GM19395 (cell line): ENCODE measurements around the gene RGS7.
"Not testable (repeated sequence)": the region's sequence is repeated elsewhere in the genome, so short reads cannot be mapped to it uniquely, and the experiment has no call there.

ENCODE experiments used
- ATAC-seq: cut with Tn5 transposase; IDR thresholded peaks from one replicate; pipeline ENCODE4 v1.9.1; 2021; ENCODE audit warnings: mild to moderate bottlenecking, moderate library complexity; ENCODE audit not compliant: unreplicated experiment

Gene RGS7

GRCh38 chr1:241275226-241275625 is 81.8 kb downstream of the RGS7 start:
- ATAC-seq, result no peak

DNA sequence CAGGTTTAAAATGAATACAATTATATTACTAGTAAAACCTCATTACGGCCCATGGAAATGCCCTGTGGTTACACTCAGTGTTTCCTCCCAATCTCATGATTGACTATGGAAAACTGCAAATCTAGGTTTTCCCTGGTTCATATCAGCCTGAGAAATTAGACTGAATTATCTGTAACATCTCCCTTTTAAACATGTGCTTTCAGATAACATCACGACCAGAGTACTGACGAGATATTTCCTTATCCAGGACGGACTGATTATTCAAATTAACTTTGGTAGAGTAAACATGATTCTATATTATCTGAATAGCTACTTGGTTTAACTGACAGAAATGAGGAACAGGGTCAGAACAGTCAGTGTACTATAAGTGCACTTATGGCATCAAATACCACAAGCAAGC is 82.3 kb downstream of the RGS7 start:
- no peak for ATAC-seq

GRCh38 chr1:241272828-241273227 is 84.2 kb downstream of the RGS7 start:
- ATAC-seq, result no peak

DNA sequence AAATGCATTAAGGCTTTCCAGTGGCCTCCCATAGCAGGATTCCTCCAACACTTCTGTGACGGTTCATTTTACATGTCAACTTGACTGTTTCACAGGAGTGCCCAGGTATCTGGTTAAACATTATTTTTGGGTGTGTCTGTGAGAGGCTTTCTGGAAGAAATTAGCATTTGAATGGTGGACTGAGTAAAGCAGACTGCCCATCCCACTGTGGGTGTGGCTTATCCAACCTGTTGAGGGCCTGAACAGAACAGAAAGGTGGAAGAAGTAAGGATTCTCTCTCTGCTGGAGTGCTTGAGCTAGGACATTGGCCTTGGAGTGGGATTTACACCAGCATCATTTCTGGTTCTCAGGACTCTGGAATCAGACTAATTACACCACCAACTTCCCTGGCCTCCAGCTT is 85.6 kb downstream of the RGS7 start:
- no peak for ATAC-seq

DNA sequence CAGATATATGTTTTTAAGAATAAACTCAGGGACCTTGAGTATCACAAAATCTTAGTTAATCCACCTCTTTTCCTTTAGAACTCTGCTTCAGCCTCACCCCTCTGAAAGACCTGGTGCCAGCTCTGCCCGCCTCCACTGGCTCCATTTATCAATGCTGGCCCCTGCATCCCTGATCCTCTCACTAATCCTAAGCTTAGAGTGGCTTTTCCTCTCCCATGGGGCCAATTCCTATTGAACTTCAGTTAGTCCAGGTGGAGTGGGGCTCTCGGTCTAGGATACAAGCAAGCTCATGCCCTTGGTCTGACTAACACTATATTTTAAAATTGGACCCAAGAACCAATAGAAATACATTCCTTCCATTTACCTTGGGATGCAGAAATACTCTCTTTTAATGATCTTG is 87.0 kb downstream of the RGS7 start:
- ATAC-seq, result no peak

GRCh38 chr1:241269116-241269515 is 87.9 kb downstream of the RGS7 start:
- ATAC-seq, result no peak

GRCh38 chr1:241266121-241266520 is 90.9 kb downstream of the RGS7 start:
- ATAC-seq, result no peak

- ATAC-seq, result no peak
Observed at GRCh38 chr1:241265428-241265827, 91.6 kb downstream of the RGS7 start.

DNA sequence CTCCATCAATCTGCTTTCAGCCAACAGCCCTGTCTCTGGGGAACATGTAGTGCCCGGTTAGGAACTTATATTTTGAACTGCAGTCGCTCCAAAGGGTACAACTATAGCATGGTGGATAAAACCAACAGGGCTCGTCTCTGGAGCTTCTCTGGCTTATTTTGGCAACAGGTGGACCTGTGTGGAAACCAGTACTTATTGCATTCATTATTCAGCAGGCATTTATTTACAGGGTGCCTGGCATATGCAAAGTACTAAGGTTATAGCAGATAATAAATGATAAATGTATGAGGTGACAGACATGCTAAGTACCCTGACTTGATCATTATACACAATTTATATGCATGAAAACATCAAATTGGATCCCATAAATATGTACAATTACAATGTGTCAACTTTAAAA is 93.7 kb downstream of the RGS7 start:
- ATAC-seq, result no peak

DNA sequence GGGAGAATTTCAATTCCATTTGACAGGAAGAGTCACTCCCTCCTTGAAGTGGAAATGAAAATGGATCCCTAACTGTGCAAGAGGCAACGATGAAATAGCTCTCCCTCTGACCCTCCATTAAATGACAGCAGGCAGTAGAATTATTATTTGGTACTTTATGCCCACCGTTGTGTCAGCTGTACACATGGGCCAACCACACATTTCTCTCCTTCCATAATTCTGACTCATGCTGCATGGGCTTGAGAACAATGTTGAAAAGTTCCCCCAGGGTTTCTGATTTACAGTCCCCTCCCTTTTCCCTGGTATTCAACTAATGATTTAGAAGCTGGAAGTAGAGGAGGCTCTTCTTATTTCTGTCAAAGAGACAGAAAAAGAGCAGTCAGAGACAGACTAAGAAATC is 103.5 kb downstream of the RGS7 start:
- no peak for ATAC-seq

GRCh38 chr1:241250465-241250864 is 106.5 kb downstream of the RGS7 start:
- no peak for ATAC-seq

GRCh38 chr1:241240069-241240468 is 116.9 kb downstream of the RGS7 start:
- ATAC-seq, result no peak

DNA sequence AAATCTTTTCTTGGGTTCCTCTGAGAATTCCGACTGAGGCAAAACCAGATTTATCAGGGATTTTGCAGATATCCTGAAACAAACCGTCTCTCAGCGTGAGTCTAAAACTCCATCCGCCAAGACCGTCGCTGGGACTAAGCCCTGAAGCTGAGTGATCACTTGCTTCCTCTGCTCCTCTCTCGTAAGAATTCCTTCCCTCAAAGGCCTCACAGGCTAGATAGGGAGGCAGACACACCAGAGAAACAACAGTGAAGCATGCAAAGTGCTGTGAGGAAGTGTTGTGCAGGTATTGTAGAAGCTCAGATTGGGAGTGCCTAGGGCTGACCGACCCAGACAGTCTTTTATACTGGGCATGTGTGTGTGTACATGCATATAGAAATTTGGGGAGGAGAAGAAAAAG is 119.1 kb downstream of the RGS7 start:
- ATAC-seq, result no peak

GRCh38 chr1:241235256-241235897 is 121.6 kb downstream of the RGS7 start:
- no peak for ATAC-seq

DNA sequence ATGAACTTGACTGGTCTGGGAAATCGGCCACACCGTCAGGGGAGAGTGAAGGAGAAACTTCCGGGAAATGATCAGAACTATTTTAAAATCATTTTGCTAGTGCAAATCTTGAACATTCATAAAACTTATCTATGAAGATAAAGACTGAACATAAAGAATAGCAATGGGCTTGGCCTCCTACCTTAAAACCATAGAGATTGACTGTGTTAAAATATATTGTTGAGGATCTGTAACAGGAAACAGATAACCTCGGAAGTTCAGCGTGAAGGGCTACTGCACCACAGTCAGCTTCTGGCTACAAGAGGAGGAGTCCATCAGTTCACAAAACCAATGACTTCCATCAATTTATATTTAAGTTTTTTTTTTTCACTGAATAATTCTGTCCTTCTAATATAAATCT is 127.3 kb downstream of the RGS7 start:
- no peak for ATAC-seq

DNA sequence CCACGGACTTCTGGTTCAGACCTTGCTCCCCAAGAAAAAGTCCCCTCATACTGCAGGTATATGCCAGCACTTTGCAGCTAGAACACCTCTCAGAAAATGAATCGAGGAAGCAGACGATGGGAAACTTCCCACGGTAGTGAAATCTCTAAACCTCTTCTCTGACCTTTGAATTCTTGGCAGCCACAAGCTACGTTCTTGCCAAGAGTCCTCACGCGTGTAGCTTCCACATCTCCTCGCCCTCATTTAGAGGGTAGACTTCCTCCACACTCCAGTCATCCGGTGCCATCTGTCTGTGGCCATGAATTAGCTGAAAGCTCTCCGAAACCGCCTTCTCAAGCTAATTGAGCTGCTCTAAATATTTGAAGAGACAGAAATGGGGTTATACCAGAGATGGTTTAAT is 127.8 kb downstream of the RGS7 start:
- no peak for ATAC-seq

DNA sequence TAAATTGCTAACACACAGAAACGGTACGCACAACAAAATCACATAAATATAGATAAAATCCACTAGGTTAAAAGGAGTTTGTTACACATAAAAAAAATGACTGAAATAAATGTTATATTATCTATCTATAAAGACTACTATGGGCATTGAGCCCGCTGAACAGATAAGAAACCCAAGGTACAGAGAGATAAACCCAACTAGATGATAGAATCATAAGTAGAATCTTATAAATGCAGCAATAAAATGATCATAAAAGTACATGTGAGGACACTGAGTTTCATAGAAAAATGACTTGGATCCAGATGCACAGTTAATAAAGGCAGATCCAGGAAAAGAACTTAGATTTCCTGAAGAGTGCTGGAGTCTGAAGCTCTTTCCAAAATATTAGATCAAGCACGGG is 128.7 kb downstream of the RGS7 start:
- no peak for ATAC-seq

DNA sequence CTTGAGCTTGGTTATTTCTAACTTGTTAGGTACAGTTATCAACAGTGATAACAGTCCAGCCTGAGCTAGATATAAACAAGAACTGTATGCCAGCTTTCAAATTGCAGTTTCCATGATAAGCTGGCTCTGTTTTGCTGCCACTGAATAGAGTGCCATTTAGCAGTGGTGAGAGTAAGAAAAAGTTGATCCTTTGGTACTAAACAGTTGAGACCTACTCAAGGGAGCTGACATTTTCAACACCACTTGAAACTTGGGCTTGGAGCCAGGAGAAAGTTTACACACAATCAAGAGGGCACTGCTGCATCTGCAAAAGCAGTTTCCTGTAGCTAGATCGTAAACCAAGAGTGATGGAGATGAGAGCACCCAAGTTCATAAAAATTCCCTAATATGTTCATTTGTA is 131.3 kb downstream of the RGS7 start:
- ATAC-seq, result no peak

GRCh38 chr1:241224189-241224588 is 132.8 kb downstream of the RGS7 start:
- not testable (repeated sequence) for ATAC-seq

DNA sequence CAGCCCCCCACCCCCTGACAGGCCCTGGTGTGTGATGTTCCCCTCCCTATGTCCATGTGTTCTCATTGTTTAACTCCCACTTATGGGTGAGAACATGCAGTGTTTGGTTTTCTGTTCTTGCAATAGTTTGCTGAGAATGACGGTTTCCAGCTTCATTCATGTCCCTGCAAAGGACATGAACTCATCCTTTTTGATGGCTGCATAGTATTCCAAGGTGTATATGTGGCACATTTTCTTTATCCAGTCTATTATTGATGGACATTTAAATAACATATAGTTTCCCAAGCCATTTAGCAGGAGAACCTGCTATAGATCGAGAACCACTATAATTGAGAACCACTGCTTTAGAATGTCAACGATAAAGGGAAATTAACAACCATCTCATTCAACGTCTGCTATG is 134.2 kb downstream of the RGS7 start:
- ATAC-seq, result not testable (repeated sequence)

DNA sequence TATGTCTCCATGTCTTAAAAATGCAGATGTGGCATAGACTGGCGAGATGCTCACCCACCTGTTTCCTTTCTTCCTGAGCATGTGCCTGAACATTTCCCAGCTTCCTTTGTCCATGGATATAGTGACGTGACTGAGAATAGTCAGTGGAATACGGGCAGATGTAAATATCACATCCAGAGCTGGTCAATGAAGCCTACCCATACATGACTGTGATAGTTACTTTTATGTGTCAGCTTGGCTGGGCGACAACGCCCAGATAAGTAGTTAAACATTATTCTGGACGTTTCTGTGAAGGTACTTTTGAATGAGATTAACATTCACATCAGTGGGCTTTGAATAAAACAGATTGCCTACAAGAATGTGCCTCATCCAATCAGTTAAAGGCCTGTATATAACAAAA is 135.7 kb downstream of the RGS7 start:
- no peak for ATAC-seq

DNA sequence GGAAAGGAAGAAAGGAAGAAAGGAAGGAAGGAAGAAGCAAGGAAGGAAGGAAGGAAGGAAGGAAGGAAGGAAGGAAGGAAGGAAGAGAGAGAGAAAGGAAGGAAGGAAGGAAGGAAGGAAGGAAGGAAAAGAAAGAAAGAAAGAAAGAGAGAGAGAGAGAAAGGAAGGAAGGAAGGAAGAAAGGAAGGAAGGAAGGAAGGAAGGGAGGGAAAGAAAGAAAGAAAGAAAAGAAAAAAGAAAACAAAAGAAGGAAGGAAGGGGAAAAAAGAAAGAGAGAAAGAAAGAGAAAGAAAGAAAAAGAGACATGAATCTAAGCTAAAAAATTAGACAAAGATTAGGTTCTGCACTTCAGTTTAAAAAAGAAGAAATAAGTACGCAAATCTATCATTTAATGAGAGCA is 136.1 kb downstream of the RGS7 start:
- not testable (repeated sequence) for ATAC-seq

GRCh38 chr1:241219449-241219848 is 137.6 kb downstream of the RGS7 start:
- ATAC-seq, result no peak
